ENCODE results near the gene ZFR2. TPM values are rescaled to one million over a fixed set of nuclear protein-coding genes. Genes with fewer than 3 reads are reported as not detected.

ZFR2 gene
- total RNA-seq, 1 experiment from 2014 or later = not detected

GRCh38 chr19:3850320-3850972 lies 18.4 kb downstream of the ZFR2 start:
- H3K27me3 ChIP-seq (ENCODE audit: low read length) = no peaks in the 10 kb centered on the region
- ATAC-seq (no peak), DNase-seq (no peak)
- H3F3A ChIP-seq (ENCODE audit: low read length, unreplicated experiment) = no peaks in the 10 kb centered on the region
- no peak for TF ChIP-seq EZH2phosphoT487 (IDR thresholded peaks at IDR 0.05; ENCODE audit: borderline replicate concordance, low read length)
- TF ChIP-seq EZH2 (IDR thresholded peaks at IDR 0.05; ENCODE audit: low read length, unreplicated experiment) = no peak
- TF ChIP-seq, protein P1, sequence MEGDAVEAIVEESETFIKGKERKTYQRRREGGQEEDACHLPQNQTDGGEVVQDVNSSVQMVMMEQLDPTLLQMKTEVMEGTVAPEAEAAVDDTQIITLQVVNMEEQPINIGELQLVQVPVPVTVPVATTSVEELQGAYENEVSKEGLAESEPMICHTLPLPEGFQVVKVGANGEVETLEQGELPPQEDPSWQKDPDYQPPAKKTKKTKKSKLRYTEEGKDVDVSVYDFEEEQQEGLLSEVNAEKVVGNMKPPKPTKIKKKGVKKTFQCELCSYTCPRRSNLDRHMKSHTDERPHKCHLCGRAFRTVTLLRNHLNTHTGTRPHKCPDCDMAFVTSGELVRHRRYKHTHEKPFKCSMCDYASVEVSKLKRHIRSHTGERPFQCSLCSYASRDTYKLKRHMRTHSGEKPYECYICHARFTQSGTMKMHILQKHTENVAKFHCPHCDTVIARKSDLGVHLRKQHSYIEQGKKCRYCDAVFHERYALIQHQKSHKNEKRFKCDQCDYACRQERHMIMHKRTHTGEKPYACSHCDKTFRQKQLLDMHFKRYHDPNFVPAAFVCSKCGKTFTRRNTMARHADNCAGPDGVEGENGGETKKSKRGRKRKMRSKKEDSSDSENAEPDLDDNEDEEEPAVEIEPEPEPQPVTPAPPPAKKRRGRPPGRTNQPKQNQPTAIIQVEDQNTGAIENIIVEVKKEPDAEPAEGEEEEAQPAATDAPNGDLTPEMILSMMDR (conservative IDR thresholded peaks at IDR 0.05; ENCODE audit: low read depth, low read length) = no peak
- H4K20me1 ChIP-seq (ENCODE audit: low read length) = no peaks in the 10 kb centered on the region
- ChIA-PET POLR2A (ENCODE audit: unreplicated experiment) (no interaction called here), CTCF (no interaction called here)
- no peaks in the 10 kb centered on the region for H3K4me1 ChIP-seq (ENCODE audit: insufficient read depth, low read length)
- 0 out of 2 replicates have a peak, but pooled peaks cover 5% of the 10 kb centered on the region for H3K9me3 ChIP-seq (ENCODE audit: low read length)
- H2AFZ ChIP-seq (ENCODE audit: low read length) = no peak overlapping the region
- H3K9ac ChIP-seq (ENCODE audit: low read length) = no peak overlapping the region
- H3K4me3 ChIP-seq (ENCODE audit: low read length) = no peak overlapping the region
- no peaks in the 10 kb centered on the region for H3K36me3 ChIP-seq (ENCODE audit: low read depth, low read length)
- BruUV-seq (replicated peaks) = no TSS peak
- H3K27ac ChIP-seq (ENCODE audit: low read length) = no peak overlapping the region
- intact Hi-C loops (cut with micrococcal nuclease) = no loop called here
- H3K4me2 ChIP-seq (ENCODE audit: low read length) = no peak overlapping the region
- H3K9me2 ChIP-seq (replicated peaks; ENCODE audit: low read length) = no peaks in the 10 kb centered on the region
- H3K79me2 ChIP-seq (ENCODE audit: low read length) = no peaks in the 10 kb centered on the region

GRCh38 chr19:3849787-3850186 lies 19.1 kb downstream of the ZFR2 start:
- Histone ChIP-seq H3K9ac (ENCODE audit: low read length) (no peak overlapping the region), H3K79me2 (ENCODE audit: low read length) (no peaks in the 10 kb centered on the region), H3K9me3 (ENCODE audit: low read length) (0 out of 2 replicates have a peak, but pooled peaks cover 5% of the 10 kb centered on the region), H3K4me3 (ENCODE audit: low read length) (no peak overlapping the region), H3K36me3 (ENCODE audit: low read depth, low read length) (no peaks in the 10 kb centered on the region), H3K27ac (ENCODE audit: low read length) (no peak overlapping the region), H3K4me2 (ENCODE audit: low read length) (no peak overlapping the region), H3F3A (ENCODE audit: low read length, unreplicated experiment) (no peaks in the 10 kb centered on the region), H3K4me1 (ENCODE audit: insufficient read depth, low read length) (no peaks in the 10 kb centered on the region), H3K9me2 (replicated peaks; ENCODE audit: low read length) (no peaks in the 10 kb centered on the region), H2AFZ (ENCODE audit: low read length) (no peak overlapping the region), H3K27me3 (ENCODE audit: low read length) (no peaks in the 10 kb centered on the region), H4K20me1 (ENCODE audit: low read length) (no peaks in the 10 kb centered on the region)
- intact Hi-C loops (cut with micrococcal nuclease) = no loop called here
- DNase-seq = no peak
- BruUV-seq (replicated peaks) = no TSS peak
- ATAC-seq = no peak
- no peak for TF ChIP-seq EZH2 (IDR thresholded peaks at IDR 0.05; ENCODE audit: low read length, unreplicated experiment)
- TF ChIP-seq, protein P1 (conservative IDR thresholded peaks at IDR 0.05; ENCODE audit: low read depth, low read length) = no peak
- no peak for TF ChIP-seq EZH2phosphoT487 (IDR thresholded peaks at IDR 0.05; ENCODE audit: borderline replicate concordance, low read length)
- CTCF ChIA-PET = no interaction called here
- POLR2A ChIA-PET (ENCODE audit: unreplicated experiment) = no interaction called here

- H3F3A ChIP-seq (ENCODE audit: low read length, unreplicated experiment) = no peaks in the 10 kb centered on the region
- ChIA-PET CTCF (interaction anchor here (0.6 to 0.8 kb wide), 2 partner anchors 9 to 87 kb away, joined by 3 read pairs; partner anchors contain the start of gene MRPL54), POLR2A (ENCODE audit: unreplicated experiment) (no interaction called here)
- H3K4me3 ChIP-seq (ENCODE audit: low read length) = no peak overlapping the region
- no peaks in the 10 kb centered on the region for H3K9me2 ChIP-seq (replicated peaks; ENCODE audit: low read length)
- DNase-seq (peak; percentile 67), ATAC-seq (peak; percentile 77)
- intact Hi-C loops (cut with micrococcal nuclease) = no loop called here
- no peak overlapping the region for H3K4me2 ChIP-seq (ENCODE audit: low read length)
- no peak overlapping the region for H3K27ac ChIP-seq (ENCODE audit: low read length)
- no peaks in the 10 kb centered on the region for H4K20me1 ChIP-seq (ENCODE audit: low read length)
- no peak overlapping the region for H2AFZ ChIP-seq (ENCODE audit: low read length)
- H3K79me2 ChIP-seq (ENCODE audit: low read length) = no peaks in the 10 kb centered on the region
- no peaks in the 10 kb centered on the region for H3K4me1 ChIP-seq (ENCODE audit: insufficient read depth, low read length)
- H3K36me3 ChIP-seq (ENCODE audit: low read depth, low read length) = no peaks in the 10 kb centered on the region
- TF ChIP-seq EZH2 (IDR thresholded peaks at IDR 0.05; ENCODE audit: low read length, unreplicated experiment) = no peak
- TF ChIP-seq, protein P1 (conservative IDR thresholded peaks at IDR 0.05; ENCODE audit: low read depth, low read length) = peak; percentile 75
- H3K9ac ChIP-seq (ENCODE audit: low read length) = no peak overlapping the region
- 0 out of 2 replicates have a peak, but pooled peaks cover 5% of the 10 kb centered on the region for H3K9me3 ChIP-seq (ENCODE audit: low read length)
- no TSS peak for BruUV-seq (replicated peaks)
- no peaks in the 10 kb centered on the region for H3K27me3 ChIP-seq (ENCODE audit: low read length)
Observed at GRCh38 chr19:3849092-3849491, 19.7 kb downstream of the ZFR2 start.
